ENCODE data around the gene C2orf74.
A peak's percentile ranks its signal among the peaks of the same experiment; 100 is the strongest.
"Not testable (repeated sequence)": the region's sequence is repeated elsewhere in the genome, so short reads cannot be mapped to it uniquely, and the experiment has no call there.

C2orf74 gene

GRCh38 chr2:61175036-61175435 lies 13.0 kb downstream of the C2orf74 start:
- DNase-seq: no peak

- peak; percentile 90 for DNase-seq
Observed at GRCh38 chr2:61176755-61177726, 15.1 kb downstream of the C2orf74 start.

GRCh38 chr2:61177727-61178549 lies 15.9 kb downstream of the C2orf74 start:
- peak; percentile 30 for DNase-seq

- no peak for DNase-seq
Observed at GRCh38 chr2:61178603-61179545, 16.9 kb downstream of the C2orf74 start.

GRCh38 chr2:61179701-61180639 lies 18.0 kb downstream of the C2orf74 start:
- no peak for DNase-seq

- no peak for DNase-seq
Observed at GRCh38 chr2:61180686-61181085, 18.7 kb downstream of the C2orf74 start.

GRCh38 chr2:61181382-61182058 lies 19.5 kb downstream of the C2orf74 start:
- DNase-seq: no peak

- DNase-seq: no peak
Observed at GRCh38 chr2:61182059-61182383, 20.0 kb downstream of the C2orf74 start.

- no peak for DNase-seq
Observed at GRCh38 chr2:61183795-61184194, 21.8 kb downstream of the C2orf74 start.

- DNase-seq: no peak
Observed at GRCh38 chr2:61184263-61184662, 22.3 kb downstream of the C2orf74 start.

GRCh38 chr2:61185231-61185728 lies 23.3 kb downstream of the C2orf74 start:
- DNase-seq: no peak

- no peak for DNase-seq
Observed at GRCh38 chr2:61187085-61187484, 25.1 kb downstream of the C2orf74 start.

- DNase-seq: no peak
Observed at GRCh38 chr2:61193670-61194561, 31.9 kb downstream of the C2orf74 start.

GRCh38 chr2:61194646-61195045 lies 32.7 kb downstream of the C2orf74 start:
- not testable (repeated sequence) for DNase-seq

- no peak for DNase-seq
Observed at GRCh38 chr2:61196671-61197070, 34.7 kb downstream of the C2orf74 start.

GRCh38 chr2:61205132-61205531 lies 43.1 kb downstream of the C2orf74 start:
- DNase-seq: no peak

- no peak for DNase-seq
Observed at GRCh38 chr2:61210332-61210981, 48.5 kb downstream of the C2orf74 start.

- DNase-seq: no peak
Observed at GRCh38 chr2:61214171-61214570, 52.2 kb downstream of the C2orf74 start.
